ENCODE results near the gene ZNF208. TPM values are rescaled to one million over a fixed set of nuclear protein-coding genes. Genes with fewer than 3 reads are reported as not detected.
"Not testable (repeated sequence)": the region's sequence is repeated elsewhere in the genome, so short reads cannot be mapped to it uniquely, and the experiment has no call there.

The ZNF208 gene
- total RNA-seq, 4 donors from 2014 or later = 0.70 to 15.7 (median 0.96) TPM

DNA sequence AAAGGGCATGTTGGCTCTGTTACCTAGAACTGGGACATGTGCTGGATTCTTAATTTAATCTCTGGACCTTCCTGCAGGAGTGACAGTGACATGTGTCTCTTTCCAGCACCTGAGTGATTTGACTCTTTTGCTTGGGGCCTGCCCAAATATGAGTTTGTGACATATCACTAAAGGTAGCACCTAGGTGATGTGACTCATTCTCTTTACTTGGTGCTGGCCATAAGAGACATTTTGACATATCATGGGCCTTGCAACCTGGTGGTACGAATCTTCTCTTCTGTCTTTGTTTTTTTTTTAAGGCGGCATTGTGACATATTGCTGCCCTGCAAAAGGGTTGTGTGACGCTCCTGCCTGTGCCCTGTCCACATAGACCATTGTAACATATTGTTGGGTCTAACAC lies 108.9 kb downstream of the ZNF208 start:
- Histone ChIP-seq H3K4me3 (no peak overlapping the region), H3K27me3 (no peaks in the 10 kb centered on the region), H3K4me1 (no peaks in the 10 kb centered on the region), H3K36me3 (no peaks in the 10 kb centered on the region), H3K9me3 (no peaks in the 10 kb centered on the region), H3K27ac (no peak overlapping the region)
- no peak for TF ChIP-seq POLR2A (IDR thresholded peaks at IDR 0.05)
- no peak for DNase-seq

DNA sequence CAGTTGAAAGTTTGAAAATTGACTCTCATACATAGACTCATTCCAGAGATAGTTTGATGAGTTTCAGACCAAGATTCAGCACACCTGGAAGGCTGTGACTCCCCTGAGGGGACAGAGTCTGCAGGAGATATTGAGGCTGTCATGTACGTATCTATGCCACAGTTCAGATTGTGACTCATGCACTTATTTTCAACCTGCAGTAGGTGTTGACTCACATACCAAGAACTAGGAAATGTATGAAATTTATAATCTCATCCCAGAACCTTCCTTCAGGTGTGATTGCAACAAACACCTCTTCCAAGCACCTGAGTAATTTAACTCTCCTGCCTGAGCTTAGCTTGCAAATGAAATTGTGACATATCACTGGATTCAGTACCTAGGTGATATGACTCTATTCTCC lies 110.3 kb downstream of the ZNF208 start:
- H3K4me3 ChIP-seq = no peak overlapping the region
- no peak overlapping the region for H3K27ac ChIP-seq
- no peaks in the 10 kb centered on the region for H3K9me3 ChIP-seq
- no peaks in the 10 kb centered on the region for H3K4me1 ChIP-seq
- H3K36me3 ChIP-seq = no peaks in the 10 kb centered on the region
- H3K27me3 ChIP-seq = no peaks in the 10 kb centered on the region
- no peak for DNase-seq
- no peak for TF ChIP-seq POLR2A (IDR thresholded peaks at IDR 0.05)
- TF ChIP-seq, protein P1, sequence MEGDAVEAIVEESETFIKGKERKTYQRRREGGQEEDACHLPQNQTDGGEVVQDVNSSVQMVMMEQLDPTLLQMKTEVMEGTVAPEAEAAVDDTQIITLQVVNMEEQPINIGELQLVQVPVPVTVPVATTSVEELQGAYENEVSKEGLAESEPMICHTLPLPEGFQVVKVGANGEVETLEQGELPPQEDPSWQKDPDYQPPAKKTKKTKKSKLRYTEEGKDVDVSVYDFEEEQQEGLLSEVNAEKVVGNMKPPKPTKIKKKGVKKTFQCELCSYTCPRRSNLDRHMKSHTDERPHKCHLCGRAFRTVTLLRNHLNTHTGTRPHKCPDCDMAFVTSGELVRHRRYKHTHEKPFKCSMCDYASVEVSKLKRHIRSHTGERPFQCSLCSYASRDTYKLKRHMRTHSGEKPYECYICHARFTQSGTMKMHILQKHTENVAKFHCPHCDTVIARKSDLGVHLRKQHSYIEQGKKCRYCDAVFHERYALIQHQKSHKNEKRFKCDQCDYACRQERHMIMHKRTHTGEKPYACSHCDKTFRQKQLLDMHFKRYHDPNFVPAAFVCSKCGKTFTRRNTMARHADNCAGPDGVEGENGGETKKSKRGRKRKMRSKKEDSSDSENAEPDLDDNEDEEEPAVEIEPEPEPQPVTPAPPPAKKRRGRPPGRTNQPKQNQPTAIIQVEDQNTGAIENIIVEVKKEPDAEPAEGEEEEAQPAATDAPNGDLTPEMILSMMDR (IDR thresholded peaks at IDR 0.05) = no peak

DNA sequence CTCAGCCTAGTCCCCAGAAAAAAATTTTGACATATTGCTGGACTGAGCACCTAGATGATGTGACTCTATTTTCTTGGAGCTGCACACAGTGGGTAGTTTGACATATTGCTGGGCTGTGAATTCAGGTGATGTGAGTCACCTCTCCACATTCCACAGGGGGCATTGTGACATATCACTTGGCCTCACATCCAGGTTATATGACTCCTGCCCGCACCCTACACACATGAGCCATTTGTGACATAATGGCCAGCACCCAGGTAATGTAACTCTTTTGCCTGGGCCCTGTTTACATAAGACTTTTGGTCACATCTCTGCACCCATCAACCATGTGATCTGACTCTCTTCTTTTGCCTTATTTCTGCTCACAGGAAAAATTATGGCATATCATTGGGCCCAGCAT lies 119.7 kb downstream of the ZNF208 start:
- H3K27ac ChIP-seq = no peak overlapping the region
- no peak overlapping the region for H3K4me3 ChIP-seq
- H3K36me3 ChIP-seq = no peaks in the 10 kb centered on the region
- TF ChIP-seq, protein P1 (IDR thresholded peaks at IDR 0.05) = no peak
- no peak for TF ChIP-seq POLR2A (IDR thresholded peaks at IDR 0.05)
- H3K4me1 ChIP-seq = no peaks in the 10 kb centered on the region
- H3K9me3 ChIP-seq = no peaks in the 10 kb centered on the region
- no peak for DNase-seq
- H3K27me3 ChIP-seq = no peaks in the 10 kb centered on the region

DNA sequence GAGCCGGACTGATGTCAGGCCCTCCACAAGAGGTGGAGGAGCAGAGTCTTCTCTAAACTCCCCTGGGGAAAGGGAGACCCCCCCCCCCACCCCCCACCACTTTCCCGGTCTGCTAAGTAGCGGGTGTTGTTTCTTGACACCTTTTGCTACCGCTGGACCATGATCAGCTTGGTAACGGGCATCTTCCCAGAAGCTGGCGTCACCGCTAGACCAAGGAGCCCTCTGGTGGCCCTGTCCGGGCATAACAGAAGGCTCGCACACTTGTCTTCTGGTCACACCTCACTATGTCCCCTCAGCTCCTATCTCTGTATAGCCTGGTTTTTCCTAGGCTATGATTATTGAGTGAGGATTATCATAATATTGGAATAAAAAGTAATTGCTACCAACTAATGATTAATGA lies 120.7 kb downstream of the ZNF208 start:
- H3K27ac ChIP-seq, H3K27me3 ChIP-seq, H3K36me3 ChIP-seq, H3K9me3 ChIP-seq, H3K4me3 ChIP-seq, H3K4me1 ChIP-seq: not testable (repeated sequence)
- peak in 2 of 3 donors; percentile 26 to 50 for DNase-seq
- TF ChIP-seq, protein P1 (IDR thresholded peaks at IDR 0.05) = peak in 3 of 6 experiments; percentile 18 to 44 (median 39)

DNA sequence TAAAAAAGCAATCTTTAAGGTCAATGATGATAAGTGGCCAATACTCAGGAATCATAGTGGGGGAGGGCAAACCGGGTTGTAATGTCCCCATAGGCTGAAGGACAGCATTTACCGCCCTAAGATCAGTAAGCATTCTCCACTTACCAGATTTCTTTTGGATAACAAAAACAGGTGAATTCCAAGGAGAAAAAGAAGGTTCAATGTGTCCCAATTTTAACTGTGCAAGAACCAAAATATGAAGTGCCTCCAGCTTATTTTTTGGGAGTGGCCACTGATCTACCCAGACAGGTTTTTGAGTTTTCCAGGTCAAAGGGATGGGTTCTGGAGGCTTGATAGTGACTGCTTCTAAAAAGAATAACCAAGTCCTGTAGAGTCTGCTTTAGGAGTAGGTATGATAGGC lies 125.2 kb downstream of the ZNF208 start:
- H3K27me3 ChIP-seq, DNase-seq, H3K4me1 ChIP-seq, H3K4me3 ChIP-seq, H3K9me3 ChIP-seq, H3K36me3 ChIP-seq, H3K27ac ChIP-seq: not testable (repeated sequence)

DNA sequence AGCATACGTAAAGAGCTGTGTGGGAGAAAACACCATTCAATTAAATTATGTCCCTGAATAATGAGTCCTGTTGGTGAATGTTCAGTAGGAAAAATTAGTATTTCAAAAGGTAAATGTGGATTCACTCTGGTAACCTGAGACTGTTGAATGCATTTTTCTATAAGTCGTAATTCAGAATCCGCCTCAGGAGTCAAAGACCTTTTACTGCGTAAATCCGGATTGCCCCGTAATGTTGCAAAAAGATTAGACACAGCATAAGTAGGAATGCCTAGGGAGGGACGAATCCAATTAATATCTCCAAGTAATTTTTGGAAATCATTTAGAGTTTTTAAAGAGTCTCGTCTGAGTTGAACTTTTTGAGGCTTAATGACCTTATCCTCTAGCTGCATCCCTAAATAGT lies 126.0 kb downstream of the ZNF208 start:
- H3K4me1 ChIP-seq, H3K36me3 ChIP-seq, DNase-seq, H3K4me3 ChIP-seq, H3K9me3 ChIP-seq, H3K27me3 ChIP-seq, H3K27ac ChIP-seq: not testable (repeated sequence)

DNA sequence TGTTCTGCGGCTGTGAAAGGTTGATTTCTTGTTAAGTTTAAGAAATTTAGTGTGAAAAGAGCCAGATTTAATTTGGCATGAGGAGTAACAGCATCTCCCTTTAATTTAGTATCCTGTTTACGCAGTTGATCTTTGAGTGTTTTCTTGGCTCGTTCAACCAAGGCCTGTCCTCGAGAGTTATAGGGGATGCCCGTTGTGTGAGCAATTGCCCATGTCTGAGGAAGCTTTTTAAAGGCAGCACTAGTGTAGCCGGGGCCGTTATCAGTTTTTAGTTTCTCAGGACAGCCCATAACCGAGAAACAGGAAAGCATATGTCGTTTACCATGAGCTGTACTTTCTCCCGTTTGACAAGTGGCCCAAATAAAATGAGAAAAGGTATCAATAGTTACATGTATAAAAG lies 127.2 kb downstream of the ZNF208 start:
- H3K4me3 ChIP-seq = no peak overlapping the region
- TF ChIP-seq POLR2A (IDR thresholded peaks at IDR 0.05) = no peak
- TF ChIP-seq, protein P1 (IDR thresholded peaks at IDR 0.05) = no peak
- no peaks in the 10 kb centered on the region for H3K4me1 ChIP-seq
- DNase-seq = no peak
- H3K36me3 ChIP-seq = no peaks in the 10 kb centered on the region
- H3K9me3 ChIP-seq = no peaks in the 10 kb centered on the region
- no peaks in the 10 kb centered on the region for H3K27me3 ChIP-seq
- no peak overlapping the region for H3K27ac ChIP-seq

Other genes starting within 250 kb of the ZNF208 start
- gene ZNF100, start 243.4 kb downstream of the ZNF208 start, total RNA-seq = 10 to 100 TPM in 1 of 4 donors, 1 to 10 TPM in 3; 5.1 to 16.5 (median 7.2) TPM
- 10 to 100 TPM; 11.4 to 45.4 (median 13.0) TPM for gene ZNF43, start 174.8 kb downstream of the ZNF208 start, total RNA-seq
- gene ZNF257, start 41.5 kb upstream of the ZNF208 start, total RNA-seq = 1 to 10 TPM; 2.8 to 6.5 (median 4.4) TPM
- 1 to 10 TPM in 1 of 4 donors, under 1 TPM in 2, not detected in 1; 0.35 to 5.0 (median 0.76) TPM for gene ZNF676, start 186.0 kb upstream of the ZNF208 start, total RNA-seq